Stimulated activated CD8-positive, alpha-beta memory T cell treated with anti-CD3 and anti-CD28 coated beads, Interleukin-7, amount 100 ng/mL, for 48 hours (primary cell): ENCODE results near the gene PCIF1.
A peak's percentile ranks its signal among the peaks of the same experiment; 100 is the strongest.
"Not testable (repeated sequence)": the region's sequence is repeated elsewhere in the genome, so short reads cannot be mapped to it uniquely, and the experiment has no call there.

Source experiments
- DNase-seq, 2 donors: peaks; one replicate each; pipeline ENCODE4 v3.0.0-alpha.2; 2020; ENCODE audit warnings: low read depth in 1 of 2; ENCODE audit errors: extremely low read depth in 1 of 2

Gene PCIF1

GRCh38 chr20:45934586-45935415, at the start of gene PCIF1:
Gene PCIF1 (plus strand): TSS chr20:45934683. CDS start chr20:45939000, 4,317 bp downstream.
- DNase-seq: peak; percentile 96

- no peak for DNase-seq
These were observed 47.7 kb upstream of the PCIF1 start for GRCh38 chr20:45886590-45887345.

GRCh38 chr20:45887346-45887715, 47.2 kb upstream of the PCIF1 start, which contains the start of gene SPATA25:
Gene SPATA25 (minus strand): TSS chr20:45887622. CDS start chr20:45887590, 32 bp downstream.
- no peak for DNase-seq

GRCh38 chr20:45888681-45889080, 45.8 kb upstream of the PCIF1 start:
- no peak for DNase-seq

- peak in 1 of 2 donors; percentile 37 for DNase-seq
These were observed 44.2 kb upstream of the PCIF1 start for GRCh38 chr20:45890077-45890984.

- peak; percentile 70 to 82 for DNase-seq
These were observed 43.2 kb upstream of the PCIF1 start, which contains the start of the genes CTSA and NEURL2 for GRCh38 chr20:45890985-45891983. Gene CTSA (plus strand): TSS chr20:45891335. CDS start chr20:45891569, 234 bp downstream. Gene NEURL2 (minus strand): TSS chr20:45891208. CDS start chr20:45890991, 217 bp downstream.

GRCh38 chr20:45892049-45892825, 42.2 kb upstream of the PCIF1 start:
- DNase-seq: no peak

GRCh38 chr20:45892828-45893500, 41.5 kb upstream of the PCIF1 start:
- DNase-seq: peak in 1 of 2 donors; percentile 33

- DNase-seq: no peak
These were observed 40.7 kb upstream of the PCIF1 start for GRCh38 chr20:45893831-45894230.

GRCh38 chr20:45894797-45895196, 39.7 kb upstream of the PCIF1 start:
- no peak for DNase-seq

GRCh38 chr20:45896641-45897161, 37.8 kb upstream of the PCIF1 start:
- no peak for DNase-seq

- DNase-seq: no peak
These were observed 37.2 kb upstream of the PCIF1 start for GRCh38 chr20:45897289-45897688.

- DNase-seq: no peak
These were observed 36.8 kb upstream of the PCIF1 start for GRCh38 chr20:45897692-45898091.

GRCh38 chr20:45898285-45898684, 36.2 kb upstream of the PCIF1 start:
- DNase-seq: no peak

- no peak for DNase-seq
These were observed 35.2 kb upstream of the PCIF1 start for GRCh38 chr20:45899046-45899835.

GRCh38 chr20:45901332-45901731, 33.2 kb upstream of the PCIF1 start:
- DNase-seq: not testable (repeated sequence)

- no peak for DNase-seq
These were observed 32.2 kb upstream of the PCIF1 start for GRCh38 chr20:45902199-45902701.
